Choroid plexus epithelial cell (primary cell): ENCODE results near the gene SNAP29.
"Not testable (repeated sequence)": the region's sequence is repeated elsewhere in the genome, so short reads cannot be mapped to it uniquely, and the experiment has no call there.

ENCODE experiments used
- DNase-seq: peaks from one replicate; pipeline ENCODE4 v3.0.0-alpha.2; 2010; ENCODE audit warnings: low read depth
- H3K4me3 ChIP-seq: 2 replicates; pipeline ENCODE4 v1.5.1; 2011; ENCODE audit warnings: low read depth, mild to moderate bottlenecking, control low read depth, low read length, moderate library complexity
- TF ChIP-seq, protein P1 (sequence below): conservative IDR thresholded peaks from 2 replicates; pipeline ENCODE4 v1.5.1; 2011; ENCODE audit warnings: low read depth, mild to moderate bottlenecking, control low read depth, inconsistent platforms, low read length, moderate library complexity

The SNAP29 gene

DNA sequence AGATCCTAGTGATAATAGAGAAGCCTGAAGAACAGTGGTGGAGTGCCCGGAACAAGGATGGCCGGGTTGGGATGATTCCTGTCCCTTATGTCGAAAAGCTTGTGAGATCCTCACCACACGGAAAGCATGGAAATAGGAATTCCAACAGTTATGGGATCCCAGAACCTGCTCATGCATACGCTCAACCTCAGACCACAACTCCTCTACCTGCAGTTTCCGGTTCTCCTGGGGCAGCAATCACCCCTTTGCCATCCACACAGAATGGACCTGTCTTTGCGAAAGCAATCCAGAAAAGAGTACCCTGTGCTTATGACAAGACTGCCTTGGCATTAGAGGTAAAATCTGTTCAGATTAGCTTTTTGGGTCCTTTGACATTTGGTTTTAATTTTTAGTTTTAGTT lies 75.1 kb downstream of the SNAP29 start:
- H3K4me3 ChIP-seq, result no peak overlapping the region
- DNase-seq, result no peak
- TF ChIP-seq, protein P1, sequence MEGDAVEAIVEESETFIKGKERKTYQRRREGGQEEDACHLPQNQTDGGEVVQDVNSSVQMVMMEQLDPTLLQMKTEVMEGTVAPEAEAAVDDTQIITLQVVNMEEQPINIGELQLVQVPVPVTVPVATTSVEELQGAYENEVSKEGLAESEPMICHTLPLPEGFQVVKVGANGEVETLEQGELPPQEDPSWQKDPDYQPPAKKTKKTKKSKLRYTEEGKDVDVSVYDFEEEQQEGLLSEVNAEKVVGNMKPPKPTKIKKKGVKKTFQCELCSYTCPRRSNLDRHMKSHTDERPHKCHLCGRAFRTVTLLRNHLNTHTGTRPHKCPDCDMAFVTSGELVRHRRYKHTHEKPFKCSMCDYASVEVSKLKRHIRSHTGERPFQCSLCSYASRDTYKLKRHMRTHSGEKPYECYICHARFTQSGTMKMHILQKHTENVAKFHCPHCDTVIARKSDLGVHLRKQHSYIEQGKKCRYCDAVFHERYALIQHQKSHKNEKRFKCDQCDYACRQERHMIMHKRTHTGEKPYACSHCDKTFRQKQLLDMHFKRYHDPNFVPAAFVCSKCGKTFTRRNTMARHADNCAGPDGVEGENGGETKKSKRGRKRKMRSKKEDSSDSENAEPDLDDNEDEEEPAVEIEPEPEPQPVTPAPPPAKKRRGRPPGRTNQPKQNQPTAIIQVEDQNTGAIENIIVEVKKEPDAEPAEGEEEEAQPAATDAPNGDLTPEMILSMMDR, result no peak

DNA sequence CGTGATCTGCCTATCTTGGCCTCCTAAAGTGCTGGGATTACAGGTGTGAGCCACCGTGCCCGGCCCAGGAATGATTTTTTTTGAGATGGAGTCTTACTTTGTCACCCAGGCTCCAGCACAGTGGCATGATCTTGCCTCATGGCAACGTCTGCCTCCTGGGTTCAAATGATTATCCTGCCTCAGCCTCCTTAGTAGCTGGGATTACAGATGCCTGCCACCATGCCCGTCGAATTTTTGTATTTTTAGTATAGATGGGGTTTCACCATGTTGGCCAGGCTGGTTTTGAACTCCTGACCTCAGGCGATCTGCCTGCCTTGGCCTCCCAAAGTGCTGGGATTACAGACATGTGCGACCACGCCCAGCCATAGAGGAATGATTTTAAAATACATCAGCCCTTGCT lies 76.2 kb downstream of the SNAP29 start:
- not testable (repeated sequence) for DNase-seq, H3K4me3 ChIP-seq

DNA sequence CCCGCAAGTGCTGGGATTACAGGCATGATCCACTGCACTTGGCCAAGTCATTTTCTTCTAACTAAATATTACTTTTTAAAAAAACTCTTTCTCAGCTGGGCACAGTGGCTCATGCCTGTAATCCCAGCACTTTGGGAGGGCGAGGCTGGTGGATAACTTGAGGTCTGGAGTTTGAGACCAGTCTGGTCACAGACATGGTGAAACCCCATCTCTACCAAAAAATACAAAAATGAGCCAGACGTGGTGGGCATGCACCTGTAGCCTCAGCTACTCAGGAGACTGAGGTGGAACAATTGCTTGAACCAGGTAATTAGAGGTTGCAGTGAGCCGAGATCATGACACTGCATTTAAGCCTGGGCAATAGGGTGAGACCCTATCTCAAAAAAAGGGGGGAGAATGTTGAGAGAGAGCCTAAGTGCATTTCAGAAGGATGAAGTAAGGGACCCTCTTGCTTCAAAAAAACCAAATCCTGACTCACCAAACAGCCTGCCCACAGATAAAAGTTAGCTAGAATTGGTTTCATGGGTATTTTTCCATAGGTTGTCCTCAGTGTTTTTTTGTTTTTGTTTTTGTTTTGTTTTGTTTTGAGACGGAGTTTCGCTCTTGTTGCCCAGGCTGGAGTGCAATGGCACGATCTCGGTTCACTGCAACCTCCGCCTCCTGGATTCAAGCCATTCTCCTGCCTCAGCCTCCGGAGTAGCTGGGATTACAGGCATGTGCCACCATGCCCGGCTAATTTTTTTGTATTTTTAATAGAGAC lies 77.2 kb downstream of the SNAP29 start:
- not testable (repeated sequence) for H3K4me3 ChIP-seq, DNase-seq

DNA sequence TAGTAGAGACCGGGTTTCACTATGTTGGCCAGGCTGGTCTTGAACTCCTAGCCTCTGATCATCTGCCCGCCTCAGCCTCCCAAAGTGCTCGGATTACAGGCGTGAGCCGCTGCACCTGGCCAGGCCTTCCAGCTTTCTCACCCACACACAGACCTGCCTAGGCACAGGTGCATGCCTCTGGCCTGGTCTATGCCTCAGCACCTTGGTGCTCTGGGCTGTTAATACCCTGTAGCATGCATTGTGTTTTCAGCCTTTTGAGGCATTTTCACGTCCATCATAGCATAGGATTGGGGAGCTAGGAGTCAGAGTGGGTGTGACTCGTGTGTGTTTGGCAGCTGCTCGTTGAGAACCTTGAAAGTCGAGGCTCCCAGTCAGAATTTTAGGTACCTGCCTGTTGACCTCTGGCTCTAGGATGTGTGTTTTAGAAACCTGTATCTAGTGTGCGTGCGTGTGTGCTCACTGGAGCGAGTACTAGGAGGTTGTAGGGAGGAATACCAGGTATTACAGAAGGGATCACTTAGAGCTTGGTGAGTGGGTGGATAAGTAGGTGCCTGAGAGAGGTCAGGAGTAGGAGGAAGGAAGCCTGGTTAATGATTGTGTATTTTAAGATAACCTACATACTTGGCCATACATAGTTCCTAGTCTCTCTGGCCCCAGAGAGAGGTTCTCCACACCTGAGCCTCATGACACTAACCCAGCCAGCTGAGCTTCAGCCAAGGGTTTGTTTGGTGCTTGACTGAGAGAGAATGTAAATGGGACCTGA lies 78.4 kb downstream of the SNAP29 start:
- DNase-seq, result no peak
- TF ChIP-seq, protein P1, result no peak
- H3K4me3 ChIP-seq, result no peak overlapping the region

DNA sequence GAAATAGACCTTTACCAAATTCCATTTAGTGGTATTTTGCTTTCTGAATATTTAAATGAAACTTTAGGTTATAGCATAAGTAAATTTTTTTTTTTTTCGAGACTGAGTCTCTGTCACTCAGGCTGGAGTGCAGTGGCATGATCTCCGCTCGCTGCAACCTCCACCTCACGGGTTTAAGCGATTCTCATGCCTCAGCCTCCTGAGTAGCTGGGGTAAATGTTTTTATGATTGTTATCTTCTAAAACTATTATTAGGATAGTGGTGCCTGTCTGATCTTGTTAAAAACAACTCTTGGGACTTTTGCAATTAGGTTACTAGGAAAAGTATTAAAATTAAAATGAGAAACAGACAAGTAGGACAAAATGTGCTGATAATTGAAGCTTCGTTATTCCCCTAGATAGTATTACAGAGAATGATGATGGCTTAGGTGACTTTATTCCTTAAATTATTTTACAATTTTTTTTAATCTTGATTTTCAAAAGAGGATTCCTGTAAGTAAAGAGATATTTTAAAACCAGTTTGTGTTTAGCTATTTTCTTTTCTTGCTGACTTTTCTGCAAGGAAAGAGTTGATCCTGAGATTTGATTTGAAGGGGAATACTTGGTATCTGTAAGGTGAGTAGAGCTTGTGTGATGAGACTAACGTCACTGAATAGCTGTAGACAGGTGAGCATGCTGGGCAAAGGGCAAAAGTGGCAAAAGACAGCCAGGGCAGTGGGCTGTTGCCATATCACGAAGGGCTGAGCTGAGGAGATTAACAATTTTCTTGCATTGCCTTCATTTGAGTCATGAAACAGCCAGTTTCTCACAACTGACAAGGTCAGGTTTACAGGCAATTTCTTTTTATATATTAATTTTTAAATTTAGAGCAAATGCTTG lies 79.2 kb downstream of the SNAP29 start:
- H3K4me3 ChIP-seq, result no peak overlapping the region
- no peak for DNase-seq
- TF ChIP-seq, protein P1, result no peak

DNA sequence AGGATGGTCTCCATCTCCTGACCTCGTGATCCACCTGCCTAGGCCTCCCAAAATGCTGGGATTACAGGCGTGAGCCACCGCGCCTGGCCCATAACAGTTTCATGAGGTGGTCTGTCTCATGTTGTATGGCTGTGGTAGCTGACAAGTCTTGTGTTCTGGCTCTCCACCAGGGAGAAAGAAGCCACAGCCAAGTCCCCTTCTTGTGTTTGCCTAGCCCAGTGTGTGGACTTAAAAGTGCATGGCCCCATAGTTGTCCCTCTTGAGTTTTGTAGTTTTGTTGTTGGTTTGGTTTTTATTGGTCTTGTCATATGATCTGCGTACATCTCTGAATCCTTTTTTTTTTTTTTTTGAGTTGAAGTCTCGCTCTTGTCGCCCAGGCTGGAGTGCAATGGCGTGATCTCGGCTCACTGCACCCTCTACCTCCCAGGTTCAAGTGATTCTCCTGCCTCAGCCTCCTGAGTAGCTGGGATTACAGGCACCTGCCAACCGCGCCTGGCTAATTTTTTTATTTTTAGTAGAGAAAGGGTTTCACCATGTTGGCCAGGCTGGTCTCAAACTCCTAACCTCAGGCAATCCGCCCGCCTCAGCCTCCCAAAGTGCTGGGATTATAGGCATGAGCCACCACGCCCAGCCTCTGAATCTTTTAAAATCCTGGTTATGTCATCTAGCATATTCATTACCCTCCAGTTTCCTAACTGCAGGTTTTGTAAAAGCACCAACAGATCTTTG lies 80.8 kb downstream of the SNAP29 start:
- not testable (repeated sequence) for H3K4me3 ChIP-seq, DNase-seq

DNA sequence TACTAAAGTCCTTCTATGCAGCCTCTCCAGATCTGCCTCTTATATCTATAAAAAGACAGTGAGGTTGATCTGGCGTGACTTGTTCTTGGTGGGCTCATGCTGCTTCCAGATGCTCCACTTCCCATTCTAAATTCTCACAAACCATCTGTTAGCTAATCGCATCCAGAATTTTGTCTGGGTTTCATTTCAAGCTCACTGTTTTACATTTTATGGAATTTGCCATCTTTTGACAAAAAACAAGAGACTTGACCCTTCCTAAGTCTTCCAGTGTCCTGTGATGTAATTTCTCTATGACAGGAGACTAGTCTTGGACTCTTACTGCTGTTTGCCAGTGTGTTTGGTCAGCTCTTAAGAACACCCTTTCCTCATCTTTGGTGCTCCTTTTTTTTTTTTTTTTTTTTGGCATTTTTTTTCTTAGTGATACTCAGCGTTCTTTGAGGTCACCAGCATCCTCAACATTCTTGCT lies 81.4 kb downstream of the SNAP29 start:
- TF ChIP-seq, protein P1, result no peak
- no peak overlapping the region for H3K4me3 ChIP-seq
- no peak for DNase-seq
